Hematopoietic multipotent progenitor cell treated with erythropoietin and hydrocortisone succinate and interleukin-3 and kit ligand, for 17 days (in vitro differentiated cells): ENCODE measurements around the gene DIS3L.
"Not testable (repeated sequence)": the region's sequence is repeated elsewhere in the genome, so short reads cannot be mapped to it uniquely, and the experiment has no call there.

Experiments used
- DNase-seq: peaks from one replicate; pipeline ENCODE4 v3.0.0-alpha.2; 2015; ENCODE audit warnings: low spot score

DIS3L gene

GRCh38 chr15:66310786-66311185 lies 17.4 kb downstream of the DIS3L start:
- no peak for DNase-seq

GRCh38 chr15:66312144-66312543 lies 18.8 kb downstream of the DIS3L start:
- DNase-seq = no peak

- no peak for DNase-seq
These were observed 30.1 kb downstream of the DIS3L start for GRCh38 chr15:66323312-66323928.

- no peak for DNase-seq
These were observed 32.7 kb downstream of the DIS3L start for GRCh38 chr15:66326051-66326450.

- no peak for DNase-seq
These were observed 34.4 kb downstream of the DIS3L start for GRCh38 chr15:66327736-66328135.

GRCh38 chr15:66328771-66329170 lies 35.4 kb downstream of the DIS3L start:
- DNase-seq = no peak

- not testable (repeated sequence) for DNase-seq
These were observed 55.2 kb downstream of the DIS3L start for GRCh38 chr15:66348530-66348929.

- DNase-seq = no peak
These were observed 62.6 kb downstream of the DIS3L start for GRCh38 chr15:66356077-66356358.

GRCh38 chr15:66356359-66357236 lies 63.2 kb downstream of the DIS3L start, which contains the start of gene TIPIN:
TIPIN (minus strand) TSS chr15:66356685; CDS start chr15:66352947, 3,738 bp downstream.
- peak; percentile 70 for DNase-seq

- DNase-seq = no peak
These were observed 66.4 kb downstream of the DIS3L start for GRCh38 chr15:66359740-66360139.

- not testable (repeated sequence) for DNase-seq
These were observed 68.5 kb downstream of the DIS3L start for GRCh38 chr15:66361745-66362460.

- no peak for DNase-seq
These were observed 69.4 kb downstream of the DIS3L start for GRCh38 chr15:66362776-66363175.

- no peak for DNase-seq
These were observed 71.7 kb downstream of the DIS3L start for GRCh38 chr15:66364944-66365528.

GRCh38 chr15:66369773-66370651 lies 76.6 kb downstream of the DIS3L start:
- DNase-seq = no peak

- no peak for DNase-seq
These were observed 80.8 kb downstream of the DIS3L start for GRCh38 chr15:66374179-66374578.

GRCh38 chr15:66378814-66379430 lies 85.6 kb downstream of the DIS3L start:
- no peak for DNase-seq

GRCh38 chr15:66381376-66381775 lies 88.0 kb downstream of the DIS3L start:
- not testable (repeated sequence) for DNase-seq
